CD14-positive monocyte (primary cell): ENCODE results near the gene CELF4. TPM values are rescaled to one million over a fixed set of nuclear protein-coding genes. Genes with fewer than 3 reads are reported as not detected.

Experiments used
- DNase-seq, 3 donors: peaks; one replicate each; pipeline ENCODE4 v3.0.0-alpha.2; 2011 to 2022
- H2AFZ ChIP-seq: 2 replicates; pipeline ENCODE4 v1.6.0; 2012; ENCODE audit warnings: mild to moderate bottlenecking, low read depth, low read length, inconsistent platforms; ENCODE audit not compliant: insufficient read depth, poor library complexity, severe bottlenecking
- H3K27ac ChIP-seq, 2 donors: 1 replicate in 1 of 2; 2 replicates in 1 of 2; pipeline ENCODE4 v1.5.1; 2012 to 2013; ENCODE audit warnings: low read length in 2 of 2, control low read depth in 1 of 2, inconsistent platforms in 1 of 2, low read depth in 1 of 2, mild to moderate bottlenecking in 1 of 2
- H3K27me3 ChIP-seq, 2 donors: one replicate each; pipeline versions ENCODE4 v1.6.0 to v1.6.1; 2011 to 2013; ENCODE audit warnings: low read length in 2 of 2; ENCODE audit not compliant: control insufficient read depth in 2 of 2, insufficient read depth in 2 of 2
- H3K36me3 ChIP-seq, 2 donors: replicated peaks in 1 of 2; 1 replicate in 1 of 2; 2 replicates in 1 of 2; pipeline versions ENCODE4 v1.5.1 to v1.6.1; 2012 to 2013; ENCODE audit warnings: low read length in 2 of 2, control low read depth in 1 of 2, inconsistent platforms in 1 of 2, mild to moderate bottlenecking in 1 of 2; ENCODE audit not compliant: insufficient read depth in 2 of 2, control insufficient read depth in 1 of 2
- H3K4me1 ChIP-seq, 2 donors: 1 replicate in 1 of 2; 2 replicates in 1 of 2; pipeline versions ENCODE4 v1.5.1 to v1.6.1; 2012 to 2013; ENCODE audit warnings: low read length in 2 of 2, control low read depth in 1 of 2, inconsistent platforms in 1 of 2, mild to moderate bottlenecking in 1 of 2, moderate library complexity in 1 of 2; ENCODE audit not compliant: insufficient read depth in 2 of 2, control insufficient read depth in 1 of 2
- H3K4me2 ChIP-seq: replicated peaks from 2 replicates; pipeline ENCODE3; 2012; ENCODE audit warnings: low read length, moderate library complexity, mild to moderate bottlenecking; ENCODE audit not compliant: poor library complexity, severe bottlenecking; ENCODE audit errors: extremely low read depth
- H3K4me3 ChIP-seq, 3 experiments: fragments of 200-600 bp in 1 of 3; sonication (generic) in 1 of 3; replicated peaks in 1 of 3; 1 replicate in 2 of 3; 2 replicates in 1 of 3; pipeline ENCODE4 v1.5.1; 2011 to 2013; ENCODE audit warnings: low read length in 3 of 3, mild to moderate bottlenecking in 3 of 3, control low read depth in 2 of 3, low read depth in 2 of 3, inconsistent platforms in 1 of 3, moderate library complexity in 1 of 3
- H3K79me2 ChIP-seq: 2 replicates; pipeline ENCODE4 v1.6.0; 2012; ENCODE audit warnings: mild to moderate bottlenecking, control low read depth, inconsistent platforms, low read length, moderate library complexity; ENCODE audit not compliant: insufficient read depth
- H3K9ac ChIP-seq: 2 replicates; pipeline ENCODE4 v1.6.0; 2017; ENCODE audit warnings: low read length, mild to moderate bottlenecking; ENCODE audit not compliant: insufficient read depth, poor library complexity, severe bottlenecking
- H3K9me3 ChIP-seq, 2 donors: replicated peaks in 1 of 2; 1 replicate in 1 of 2; 2 replicates in 1 of 2; pipeline versions ENCODE4 v1.5.1 to v1.6.1; 2012 to 2013; ENCODE audit warnings: low read length in 2 of 2, control low read depth in 1 of 2; ENCODE audit not compliant: control insufficient read depth in 1 of 2, insufficient read depth in 1 of 2
- H4K20me1 ChIP-seq: 2 replicates; pipeline ENCODE4 v1.6.0; 2012; ENCODE audit warnings: mild to moderate bottlenecking, low read length, control low read depth, moderate library complexity; ENCODE audit not compliant: insufficient read depth
- H3K27ac Mint-ChIP-seq, 7 donors: one replicate each; pipeline ENCODE4 v1.8.0; 2020; ENCODE audit warnings: mild to moderate bottlenecking in 7 of 7, mixed read lengths in 7 of 7, moderate library complexity in 6 of 7, inconsistent platforms in 2 of 7
- H3K27me3 Mint-ChIP-seq, 3 donors: one replicate each; pipeline ENCODE4 v1.8.0; 2021 to 2022; ENCODE audit warnings: low read depth in 3 of 3, mild to moderate bottlenecking in 3 of 3, mixed read lengths in 3 of 3, moderate library complexity in 3 of 3, inconsistent platforms in 1 of 3
- H3K36me3 Mint-ChIP-seq, 2 donors: one replicate each; pipeline ENCODE4 v1.8.0; 2020; ENCODE audit warnings: mixed read lengths in 2 of 2, inconsistent platforms in 1 of 2, mild to moderate bottlenecking in 1 of 2
- H3K4me1 Mint-ChIP-seq: one replicate; pipeline ENCODE4 v1.8.0; 2020; ENCODE audit warnings: mild to moderate bottlenecking, mixed read lengths
- H3K4me3 Mint-ChIP-seq, 2 donors: one replicate each; pipeline ENCODE4 v1.8.0; 2020; ENCODE audit warnings: mild to moderate bottlenecking in 2 of 2, mixed read lengths in 2 of 2, moderate library complexity in 1 of 2
- H3K9me3 Mint-ChIP-seq, 7 donors: one replicate each; pipeline ENCODE4 v1.8.0; 2020 to 2022; ENCODE audit warnings: mixed read lengths in 7 of 7, mild to moderate bottlenecking in 6 of 7, moderate library complexity in 6 of 7, inconsistent platforms in 2 of 7
- CTCF ChIP-seq: fragments of 200-600 bp; IDR thresholded peaks from one replicate; pipeline ENCODE4 v1.8.0; 2022; ENCODE audit warnings: antibody characterized with exemption, mild to moderate bottlenecking
- WGBS: methylation state at CpG from one replicate; pipeline ENCODE4 v1.1.5; 2013; ENCODE audit warnings: missing lambda C conversion rate; ENCODE audit not compliant: insufficient coverage; 5-methylcytosine and 5-hydroxymethylcytosine counted together
- intact Hi-C, 2 donors: fragments of 100-400 bp; cut with micrococcal nuclease; formaldehyde crosslinking; loops; one replicate each; pipeline versions ENCODE4 v1.15.0 to v1.15.1; 2023
- polyA plus RNA-seq, 3 donors: library from polyadenylated mRNA; depleted of rRNA in 1 of 3; unstranded in 2 of 3; stranded (reverse) in 1 of 3; fragments of 300-500 nt in 2 of 3; fragments of >200 nt in 1 of 3; fragmentation: Illumina TruSeq in 2 of 3; gene quantifications; 1 replicate in 2 of 3; 2 replicates in 1 of 3; pipeline ENCODE4 v1.2.3, GENCODE V29; 2012 to 2021

The CELF4 gene
- polyA plus RNA-seq, 3 donors = not detected

DNA sequence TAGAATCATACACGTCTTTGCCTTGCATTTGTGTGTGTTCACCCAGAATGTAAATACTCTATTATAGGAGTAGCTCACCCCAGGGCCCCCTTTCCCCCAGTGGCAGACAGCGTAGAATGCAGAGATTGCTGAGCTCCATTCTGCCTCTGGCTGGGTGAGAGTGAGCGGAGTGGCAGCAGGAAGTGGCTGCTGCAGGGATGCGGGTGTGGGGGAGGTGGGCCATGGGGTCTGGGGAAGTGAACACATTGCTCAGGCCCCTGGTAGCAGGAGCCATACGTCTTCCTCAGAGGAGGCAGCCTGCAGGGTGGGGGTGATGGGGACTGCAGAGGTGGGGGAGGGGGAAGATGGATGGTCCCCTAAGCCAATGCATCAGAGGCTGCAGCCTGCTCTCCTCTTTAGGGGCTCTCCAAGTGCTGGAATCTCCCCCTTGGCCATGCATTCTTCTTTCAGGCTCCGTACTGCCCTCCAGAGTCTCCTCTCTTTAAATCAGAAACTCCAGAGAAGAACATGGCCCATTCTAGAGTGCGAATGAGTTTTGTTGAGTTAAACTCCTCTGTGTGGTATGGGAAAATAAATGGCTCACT lies 72.2 kb downstream of the CELF4 start:
- Mint-ChIP-seq H3K27ac (peak overlapping the region in 1 of 7 donors; percentile 1), H3K4me3 (no peak overlapping the region)

GRCh38 chr18:37492952-37493351 lies 72.6 kb downstream of the CELF4 start:
- Mint-ChIP-seq H3K9me3 (no peaks in the 10 kb centered on the region), H3K36me3 (no peaks in the 10 kb centered on the region), H3K27me3 (peaks cover 14 to 23% (median 21%) of the 10 kb centered on the region in 3 donors), H3K4me1 (no peaks in the 10 kb centered on the region), H3K27ac (peak overlapping the region in 2 of 7 donors; percentile 1 to 10), H3K4me3 (no peak overlapping the region)
- no peaks in the 10 kb centered on the region for H3K4me1 ChIP-seq
- no peaks in the 10 kb centered on the region for H4K20me1 ChIP-seq
- no peak overlapping the region for H3K4me2 ChIP-seq
- no peak overlapping the region for H3K9ac ChIP-seq
- H3K4me3 ChIP-seq = no peak overlapping the region
- no peaks in the 10 kb centered on the region for H3K36me3 ChIP-seq
- H3K9me3 ChIP-seq = no peaks in the 10 kb centered on the region
- no peak overlapping the region for H3K27ac ChIP-seq
- 50% methylated on average over 1 of the region's 1 CpG for WGBS
- no peak for DNase-seq
- peaks cover 0 to 7% of the 10 kb centered on the region in 2 donors for H3K27me3 ChIP-seq
- TF ChIP-seq CTCF = no peak
- H2AFZ ChIP-seq = no peak overlapping the region
- intact Hi-C loops = no loop called here
- no peaks in the 10 kb centered on the region for H3K79me2 ChIP-seq

More for the DNA sequence above, 72.2 kb downstream of the CELF4 start:
- Histone ChIP-seq H3K9me3 (no peaks in the 10 kb centered on the region), H3K4me3 (no peak overlapping the region), H3K79me2 (no peaks in the 10 kb centered on the region), H4K20me1 (no peaks in the 10 kb centered on the region), H2AFZ (no peak overlapping the region), H3K27ac (no peak overlapping the region), H3K9ac (no peak overlapping the region), H3K4me2 (no peak overlapping the region), H3K27me3 (peaks cover 0 to 3% of the 10 kb centered on the region in 2 donors), H3K36me3 (no peaks in the 10 kb centered on the region), H3K4me1 (no peaks in the 10 kb centered on the region)
- peaks cover 11 to 18% (median 18%) of the 10 kb centered on the region in 3 donors for H3K27me3 Mint-ChIP-seq
- TF ChIP-seq CTCF = no peak
- DNase-seq = no peak
- H3K9me3 Mint-ChIP-seq = no peaks in the 10 kb centered on the region
- WGBS = 33% methylated on average over 2 of the region's 7 CpGs
- intact Hi-C loops = no loop called here
- H3K36me3 Mint-ChIP-seq = no peaks in the 10 kb centered on the region
- no peaks in the 10 kb centered on the region for H3K4me1 Mint-ChIP-seq
